ENCODE results near the gene UBR4. TPM values are rescaled to one million over a fixed set of nuclear protein-coding genes. Genes with fewer than 3 reads are reported as not detected.

UBR4 gene
- total and polyA plus RNA-seq, 2 experiments from 2014 or later = 111 to 230 TPM

GRCh38 chr1:19258353-19258752 is 48.3 kb upstream of the UBR4 start:
- ATAC-seq (no peak), DNase-seq (ENCODE audit: low spot score) (no peak)
- H3K79me2 ChIP-seq (replicated peaks; ENCODE audit: insufficient read depth) = peaks cover 31% of the 10 kb centered on the region
- Mint-ChIP-seq H3K27me3 (ENCODE audit: insufficient read depth, low read depth, poor library complexity) (peaks cover 21% of the 10 kb centered on the region), H3K4me3 (no peak overlapping the region), H3K36me3 (ENCODE audit: low read depth) (peaks cover 68% of the 10 kb centered on the region), H3K27ac (no peak overlapping the region), H3K4me1 (peaks cover 6% of the 10 kb centered on the region), H3K9me3 (no peaks in the 10 kb centered on the region)
- TF ChIP-seq STAT1 (IDR thresholded peaks at IDR 0.05; ENCODE audit: unreplicated experiment) (no peak), ZNF114 (CRISPR knock-in tag; IDR thresholded peaks at IDR 0.05) (no peak), ZNF462 (CRISPR knock-in tag; IDR thresholded peaks at IDR 0.05) (no peak), CREB1 (CRISPR knock-in tag; IDR thresholded peaks at IDR 0.05; ENCODE audit: low read depth) (no peak), ETS1 (IDR thresholded peaks at IDR 0.05) (no peak), EZH2phosphoT487 (IDR thresholded peaks at IDR 0.05; ENCODE audit: unreplicated experiment) (no peak), CTCF (conservative IDR thresholded peaks at IDR 0.05; ENCODE audit: low read depth in 2 of 2) (no peak), ZNF331 (CRISPR knock-in tag; IDR thresholded peaks at IDR 0.05; ENCODE audit: low read depth) (no peak), REST (IDR thresholded peaks at IDR 0.05; ENCODE audit: unreplicated experiment) (no peak), POLR2AphosphoS5 (IDR thresholded peaks at IDR 0.05; ENCODE audit: low read depth) (no peak), EZH2 (IDR thresholded peaks at IDR 0.05; ENCODE audit: low read depth, unreplicated experiment) (no peak), NANOG (IDR thresholded peaks at IDR 0.05; ENCODE audit: borderline replicate concordance) (no peak), JUNB (IDR thresholded peaks at IDR 0.05; ENCODE audit: unreplicated experiment) (no peak)
- H4K20me1 ChIP-seq (replicated peaks; ENCODE audit: insufficient read depth) = peaks cover 20% of the 10 kb centered on the region
- no peaks in the 10 kb centered on the region for H3K4me1 ChIP-seq (ENCODE audit: insufficient read depth)
- H3K4me3 ChIP-seq = no peak overlapping the region
- H3K36me3 ChIP-seq (ENCODE audit: insufficient read depth) = peaks cover 33% of the 10 kb centered on the region
- no peak overlapping the region for H3K4me2 ChIP-seq
- H3K27ac ChIP-seq (ENCODE audit: low read depth) = no peak overlapping the region
- H2AFZ ChIP-seq = no peak overlapping the region
- 0 out of 2 replicates have a peak, but pooled peaks cover 10% of the 10 kb centered on the region for H3F3A ChIP-seq (replicated peaks; ENCODE audit: low read depth)
- H3K9me2 ChIP-seq (ENCODE audit: insufficient read depth) = no peaks in the 10 kb centered on the region
- H3K27me3 ChIP-seq (ENCODE audit: insufficient read depth) = no peaks in the 10 kb centered on the region

Measured in GM23338 (cell line).